GM13976 (cell line): Measurements from ENCODE around the gene GXYLT1.

Source experiments
- DNase-seq: peaks from one replicate; pipeline ENCODE4 v3.0.0; 2012; ENCODE audit warnings: low spot score
- in situ Hi-C: fragments of 300-500 bp; cut with MboI; formaldehyde crosslinking; loops from one replicate; pipeline ENCODE4 v1.12.0; 2022; ENCODE audit warnings: low sequenced_read_pairs, mixed read lengths, inconsistent platforms; ENCODE audit not compliant: unreplicated experiment
- TF ChIP-seq, protein P1 (sequence below): IDR thresholded peaks from 2 replicates; pipeline ENCODE4 v1.5.1; 2012; ENCODE audit warnings: borderline replicate concordance, mild to moderate bottlenecking; ENCODE audit not compliant: insufficient read depth; ENCODE audit errors: extremely low read depth, missing control alignments, control extremely low read depth

Gene GXYLT1

DNA sequence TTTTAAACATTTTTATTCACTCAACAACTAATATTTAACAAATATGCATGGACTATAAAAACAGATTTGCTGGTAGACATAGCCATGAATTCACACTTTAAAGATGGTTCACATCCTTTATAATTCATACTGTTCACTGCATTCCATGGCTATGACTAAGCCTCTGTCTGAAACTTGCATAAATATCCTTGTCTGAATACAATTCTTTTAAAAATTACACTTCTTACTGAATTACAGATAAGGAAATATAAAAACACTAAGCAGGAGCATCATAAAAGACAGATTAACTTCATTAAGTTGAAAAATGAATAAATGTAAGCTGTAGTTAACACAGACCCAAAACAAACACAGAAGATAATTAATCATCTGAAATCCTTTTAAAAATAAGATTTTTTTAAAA is 53.8 kb downstream of the GXYLT1 start:
- in situ Hi-C loops: no loop called here
- DNase-seq: no peak
- TF ChIP-seq, protein P1, sequence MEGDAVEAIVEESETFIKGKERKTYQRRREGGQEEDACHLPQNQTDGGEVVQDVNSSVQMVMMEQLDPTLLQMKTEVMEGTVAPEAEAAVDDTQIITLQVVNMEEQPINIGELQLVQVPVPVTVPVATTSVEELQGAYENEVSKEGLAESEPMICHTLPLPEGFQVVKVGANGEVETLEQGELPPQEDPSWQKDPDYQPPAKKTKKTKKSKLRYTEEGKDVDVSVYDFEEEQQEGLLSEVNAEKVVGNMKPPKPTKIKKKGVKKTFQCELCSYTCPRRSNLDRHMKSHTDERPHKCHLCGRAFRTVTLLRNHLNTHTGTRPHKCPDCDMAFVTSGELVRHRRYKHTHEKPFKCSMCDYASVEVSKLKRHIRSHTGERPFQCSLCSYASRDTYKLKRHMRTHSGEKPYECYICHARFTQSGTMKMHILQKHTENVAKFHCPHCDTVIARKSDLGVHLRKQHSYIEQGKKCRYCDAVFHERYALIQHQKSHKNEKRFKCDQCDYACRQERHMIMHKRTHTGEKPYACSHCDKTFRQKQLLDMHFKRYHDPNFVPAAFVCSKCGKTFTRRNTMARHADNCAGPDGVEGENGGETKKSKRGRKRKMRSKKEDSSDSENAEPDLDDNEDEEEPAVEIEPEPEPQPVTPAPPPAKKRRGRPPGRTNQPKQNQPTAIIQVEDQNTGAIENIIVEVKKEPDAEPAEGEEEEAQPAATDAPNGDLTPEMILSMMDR: no peak

DNA sequence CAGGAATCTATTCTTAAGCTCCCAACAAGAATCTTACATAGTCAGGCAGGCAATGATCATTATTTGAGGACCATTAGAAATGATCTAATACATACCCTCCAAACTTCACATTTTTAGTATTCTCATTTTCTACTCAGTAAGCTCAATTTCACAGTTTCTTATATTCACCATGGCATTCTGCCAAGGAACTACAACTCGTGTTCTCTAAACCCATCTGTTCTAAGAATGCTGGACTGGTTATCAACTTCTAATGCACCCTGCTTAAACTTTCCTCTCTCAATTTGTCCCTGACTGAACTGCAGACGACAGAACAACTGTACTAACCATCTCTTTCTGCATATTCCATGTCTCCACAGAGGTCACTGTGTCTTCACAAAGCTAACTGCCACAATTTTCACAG is 58.6 kb downstream of the GXYLT1 start:
- TF ChIP-seq, protein P1: no peak
- no peak for DNase-seq

DNA sequence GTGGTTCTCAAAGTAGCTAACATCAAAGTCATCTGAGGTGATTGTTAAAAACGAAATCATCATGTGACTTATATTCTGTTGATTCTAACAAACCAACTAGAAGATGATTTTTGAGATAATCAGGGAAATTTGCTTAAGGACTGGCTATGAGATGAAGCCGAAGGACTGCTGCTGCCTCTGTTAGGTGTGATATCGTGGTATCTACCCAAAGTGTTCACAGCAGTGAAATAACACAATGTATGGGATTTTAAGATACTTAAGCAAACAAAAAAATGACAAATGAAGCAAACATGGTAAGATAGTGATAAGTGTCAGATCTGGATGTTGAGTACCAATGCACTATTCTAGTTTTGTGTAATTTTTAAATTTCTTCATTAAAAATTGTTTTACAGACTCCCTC is 59.1 kb downstream of the GXYLT1 start:
- no peak for DNase-seq
- in situ Hi-C loops: no loop called here
- TF ChIP-seq, protein P1: no peak

More for the DNA sequence above, 58.6 kb downstream of the GXYLT1 start:
- in situ Hi-C loops: no loop called here

DNA sequence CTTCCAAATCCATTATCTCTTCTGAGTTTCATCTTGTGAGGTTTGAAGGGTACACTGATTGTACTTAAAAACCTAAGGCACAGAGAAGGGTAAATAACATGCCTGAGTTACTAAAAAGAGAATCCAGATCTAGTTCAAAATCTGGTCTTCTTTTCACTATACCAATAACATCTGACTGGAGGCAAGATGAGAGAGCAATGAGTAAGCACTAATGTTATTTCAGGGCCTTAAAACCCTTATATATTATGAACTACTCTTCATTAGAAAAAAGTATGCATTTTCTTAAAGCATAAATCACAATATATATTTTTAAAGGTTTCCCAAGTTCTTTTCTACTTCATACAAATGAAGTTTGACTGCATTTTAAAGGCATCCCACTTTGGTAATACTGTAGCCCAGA is 60.2 kb downstream of the GXYLT1 start:
- TF ChIP-seq, protein P1: no peak
- in situ Hi-C loops: no loop called here
- no peak for DNase-seq

DNA sequence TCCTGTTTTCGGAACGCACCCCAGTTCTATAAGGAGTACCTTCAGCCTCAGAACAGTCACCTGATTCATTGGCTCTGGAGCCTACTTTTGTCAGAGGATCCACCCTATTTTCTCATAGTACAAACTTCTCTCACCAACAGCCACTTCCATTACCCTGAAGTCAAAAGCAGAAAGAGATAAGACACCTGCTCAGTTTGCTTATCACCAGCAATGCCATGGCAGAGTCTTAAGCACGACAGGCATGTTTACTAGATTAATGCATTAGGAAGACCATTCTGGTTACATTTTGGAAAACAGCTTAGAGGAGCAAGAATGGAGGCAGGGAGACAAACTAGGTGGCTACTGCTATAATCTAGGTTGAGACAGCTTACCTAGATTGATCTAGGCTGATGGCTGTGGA is 67.7 kb downstream of the GXYLT1 start:
- in situ Hi-C loops: no loop called here
- TF ChIP-seq, protein P1: no peak
- DNase-seq: no peak

DNA sequence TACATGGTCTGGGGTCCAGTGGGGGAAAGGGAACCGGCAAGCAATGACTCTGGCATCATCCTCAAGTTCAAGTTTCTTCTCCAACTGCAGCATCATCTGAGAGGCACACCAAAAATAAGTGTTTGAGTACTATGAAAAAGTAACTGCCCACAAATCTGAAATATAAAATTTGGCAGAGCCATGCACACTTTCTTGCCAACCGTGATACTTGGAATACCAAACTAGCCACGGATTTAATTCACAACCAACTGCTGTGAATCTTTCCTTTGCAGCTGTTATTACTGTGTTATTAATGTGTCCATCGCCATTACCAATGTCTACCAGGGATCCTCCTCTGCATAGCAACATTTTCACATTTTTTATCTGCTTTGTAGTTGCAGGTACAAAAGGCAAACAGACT is 74.6 kb downstream of the GXYLT1 start:
- in situ Hi-C loops: no loop called here
- DNase-seq: no peak
- TF ChIP-seq, protein P1: no peak

DNA sequence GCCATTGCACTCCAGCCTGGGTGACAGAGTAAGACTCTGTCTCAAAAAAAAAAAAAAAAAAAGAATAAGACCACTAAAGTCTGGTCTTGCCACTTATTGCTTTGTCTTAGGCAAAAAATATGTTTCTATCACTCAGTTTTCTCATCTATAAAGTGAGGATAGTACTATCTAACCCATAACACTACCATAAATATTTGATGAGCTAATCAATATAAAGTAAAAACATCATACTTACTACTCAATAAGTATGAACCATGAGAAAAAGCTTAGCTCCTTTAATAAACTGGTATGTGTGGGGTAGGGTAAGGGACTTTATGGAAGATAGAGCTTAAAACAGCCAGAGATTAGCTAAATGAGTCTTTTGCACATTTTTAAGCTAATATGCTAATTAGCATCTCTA is 85.5 kb downstream of the GXYLT1 start:
- no peak for DNase-seq
- TF ChIP-seq, protein P1: no peak
- in situ Hi-C loops: no loop called here
